ENCODE data around the gene PROM1. TPM values are rescaled to one million over a fixed set of nuclear protein-coding genes. Genes with fewer than 3 reads are reported as not detected.

Gene PROM1
- polyA plus RNA-seq, 2 of the 4 experiments (the other 2 are of a cell fraction) = 0.03 to 0.14 TPM

DNA sequence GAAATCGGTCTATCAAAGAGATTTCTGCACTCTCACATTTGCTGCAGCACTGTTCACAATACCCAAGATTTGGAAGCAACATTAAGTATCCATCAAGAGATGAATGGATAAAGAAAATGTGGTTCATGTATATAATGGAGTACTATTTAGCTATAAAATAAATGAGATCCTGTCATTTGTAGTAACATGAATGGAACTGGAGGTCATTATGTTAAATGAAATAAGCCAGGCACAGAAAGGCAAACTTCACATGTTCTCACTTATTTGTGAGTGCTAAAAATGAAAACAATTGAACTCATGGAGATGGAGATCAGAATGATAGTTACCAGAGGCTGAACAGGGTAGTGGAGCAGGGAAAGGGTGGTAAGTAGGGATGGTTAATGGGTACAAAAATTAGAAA is 17.0 kb upstream of the PROM1 start:
- DNase-seq (ENCODE audit: low read depth in 1 of 2, low spot score in 1 of 2) (no peak), FAIRE-seq (no peak), ATAC-seq (no peak)
- Histone ChIP-seq H3K4me3 (no peak overlapping the region), H3K4me2 (no peak overlapping the region), H3K9me3 (no peaks in the 10 kb centered on the region), H3K27ac (no peak overlapping the region), H3K4me1 (no peaks in the 10 kb centered on the region)
- WGBS (ENCODE audit: missing lambda C conversion rate) = 15% methylated on average over 1 of the region's 1 CpG
- ChIA-PET CTCF (no interaction called here), POLR2A (no interaction called here)
- no peak for TF ChIP-seq HMGXB4 (CRISPR knock-in tag; IDR thresholded peaks at IDR 0.05; ENCODE audit: borderline replicate concordance)
- TF ChIP-seq MAX (IDR thresholded peaks at IDR 0.05) = no peak
- TF ChIP-seq EP300 (IDR thresholded peaks at IDR 0.05) = no peak
- TF ChIP-seq SMC3 (IDR thresholded peaks at IDR 0.05) = no peak
- TF ChIP-seq MYC (IDR thresholded peaks at IDR 0.05; ENCODE audit: borderline replicate concordance, low read length) = no peak
- TF ChIP-seq ZSCAN20 (CRISPR knock-in tag; IDR thresholded peaks at IDR 0.05) = no peak
- TF ChIP-seq ZFP36 (IDR thresholded peaks at IDR 0.05; ENCODE audit: borderline replicate concordance, partially characterized antibody) = no peak

DNA sequence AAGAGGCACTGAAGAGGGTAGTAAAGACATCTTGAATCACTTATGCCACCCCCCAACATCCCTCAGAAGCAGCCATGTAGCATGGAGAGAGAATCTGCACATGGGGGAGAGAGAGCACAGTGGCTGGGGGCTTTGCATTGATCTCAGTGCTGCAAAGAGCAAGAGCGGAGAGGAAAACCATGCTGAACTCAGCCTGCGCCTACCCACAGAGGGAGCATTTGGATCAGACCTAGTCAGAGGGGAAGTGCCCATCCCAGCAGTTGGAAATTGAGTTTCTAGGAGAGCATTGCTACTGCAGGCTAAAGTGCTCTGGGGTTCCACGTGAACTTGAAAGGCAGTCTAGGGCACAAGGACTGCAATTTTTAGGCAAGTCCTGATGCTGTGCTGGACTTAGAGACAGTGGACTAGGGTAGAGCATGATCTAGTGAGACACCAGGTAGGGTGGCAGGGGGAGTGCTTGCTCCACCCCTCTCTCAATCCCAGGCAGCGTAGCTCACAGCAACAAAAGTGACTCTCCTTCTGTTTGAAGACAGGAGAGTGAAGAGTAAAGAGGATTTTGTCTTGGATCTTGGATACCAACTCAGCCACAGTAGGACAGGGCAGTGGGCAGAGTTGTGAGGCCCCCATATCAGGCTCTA is 9.0 kb upstream of the PROM1 start:
- no peaks in the 10 kb centered on the region for H3K9me3 ChIP-seq
- H3K4me3 ChIP-seq = no peak overlapping the region
- CTCF ChIA-PET = no interaction called here
- FAIRE-seq (no peak), ATAC-seq (no peak), DNase-seq (ENCODE audit: low read depth in 1 of 2, low spot score in 1 of 2) (no peak)
- TF ChIP-seq HOXB5 (CRISPR knock-in tag; IDR thresholded peaks at IDR 0.05) (no peak), CHD2 (IDR thresholded peaks at IDR 0.05; ENCODE audit: low read length, partially characterized antibody) (no peak), FOSL2 (IDR thresholded peaks at IDR 0.05) (no peak), FOSL2 (CRISPR knock-in tag; IDR thresholded peaks at IDR 0.05) (no peak), MAFK (IDR thresholded peaks at IDR 0.05; ENCODE audit: partially characterized antibody) (no peak), GATA3 (IDR thresholded peaks at IDR 0.05; ENCODE audit: borderline replicate concordance) (no peak), PHF8 (IDR thresholded peaks at IDR 0.05; ENCODE audit: borderline replicate concordance, low read depth) (no peak), BHLHE40 (IDR thresholded peaks at IDR 0.05; ENCODE audit: low read depth, low read length) (no peak), MAX (IDR thresholded peaks at IDR 0.05) (no peak), TP53 (CRISPR knock-in tag; IDR thresholded peaks at IDR 0.05) (no peak), JUN (IDR thresholded peaks at IDR 0.05) (no peak), JUNB (IDR thresholded peaks at IDR 0.05) (no peak), ZC3H11A (IDR thresholded peaks at IDR 0.05) (no peak), NR3C1 (IDR thresholded peaks at IDR 0.05) (no peak)
- TF ChIP-seq, protein P1, sequence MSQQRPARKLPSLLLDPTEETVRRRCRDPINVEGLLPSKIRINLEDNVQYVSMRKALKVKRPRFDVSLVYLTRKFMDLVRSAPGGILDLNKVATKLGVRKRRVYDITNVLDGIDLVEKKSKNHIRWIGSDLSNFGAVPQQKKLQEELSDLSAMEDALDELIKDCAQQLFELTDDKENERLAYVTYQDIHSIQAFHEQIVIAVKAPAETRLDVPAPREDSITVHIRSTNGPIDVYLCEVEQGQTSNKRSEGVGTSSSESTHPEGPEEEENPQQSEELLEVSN (IDR thresholded peaks at IDR 0.05; ENCODE audit: borderline replicate concordance, low read depth) = no peak
- TF ChIP-seq, protein P2, sequence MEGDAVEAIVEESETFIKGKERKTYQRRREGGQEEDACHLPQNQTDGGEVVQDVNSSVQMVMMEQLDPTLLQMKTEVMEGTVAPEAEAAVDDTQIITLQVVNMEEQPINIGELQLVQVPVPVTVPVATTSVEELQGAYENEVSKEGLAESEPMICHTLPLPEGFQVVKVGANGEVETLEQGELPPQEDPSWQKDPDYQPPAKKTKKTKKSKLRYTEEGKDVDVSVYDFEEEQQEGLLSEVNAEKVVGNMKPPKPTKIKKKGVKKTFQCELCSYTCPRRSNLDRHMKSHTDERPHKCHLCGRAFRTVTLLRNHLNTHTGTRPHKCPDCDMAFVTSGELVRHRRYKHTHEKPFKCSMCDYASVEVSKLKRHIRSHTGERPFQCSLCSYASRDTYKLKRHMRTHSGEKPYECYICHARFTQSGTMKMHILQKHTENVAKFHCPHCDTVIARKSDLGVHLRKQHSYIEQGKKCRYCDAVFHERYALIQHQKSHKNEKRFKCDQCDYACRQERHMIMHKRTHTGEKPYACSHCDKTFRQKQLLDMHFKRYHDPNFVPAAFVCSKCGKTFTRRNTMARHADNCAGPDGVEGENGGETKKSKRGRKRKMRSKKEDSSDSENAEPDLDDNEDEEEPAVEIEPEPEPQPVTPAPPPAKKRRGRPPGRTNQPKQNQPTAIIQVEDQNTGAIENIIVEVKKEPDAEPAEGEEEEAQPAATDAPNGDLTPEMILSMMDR (IDR thresholded peaks at IDR 0.05) = no peak
- POLR2A ChIA-PET = no interaction called here
- H3K4me1 ChIP-seq = no peaks in the 10 kb centered on the region
- no peak overlapping the region for H3K4me2 ChIP-seq
- no peak overlapping the region for H3K27ac ChIP-seq
- 67% methylated on average over 3 of the region's 4 CpGs for WGBS (ENCODE audit: missing lambda C conversion rate)
